WTC11 (cell line): ENCODE data around the gene BANK1. TPM values are rescaled to one million over a fixed set of nuclear protein-coding genes. Genes with fewer than 3 reads are reported as not detected.
"Not testable (repeated sequence)": the region's sequence is repeated elsewhere in the genome, so short reads cannot be mapped to it uniquely, and the experiment has no call there.

Experiments
- ATAC-seq: fragments of 200-7000 bp; cut with Tn5 transposase; 2 replicates; pipeline ENCODE4 v1.10.0; 2021; ENCODE audit warnings: mild to moderate bottlenecking, moderate library complexity
- CTCF ChIA-PET: fragments of 300-600 bp; sonication (Branson Sonifier 250); formaldehyde crosslinking; loops from one replicate; lab custom pipeline; 2021; ENCODE audit warnings: antibody characterized with exemption; lab: Charles Lee
- POLR2A ChIA-PET: fragments of 350-600 bp; sonication (Branson Sonifier 250); formaldehyde crosslinking; loops from one replicate; lab custom pipeline; 2021; ENCODE audit warnings: antibody characterized with exemption; lab: Charles Lee
- DNase-seq: peaks from one replicate; pipeline ENCODE4 v3.0.0; 2021; ENCODE audit warnings: low spot score
- H3K27ac Mint-ChIP-seq: 2 replicates; pipeline ENCODE4 v1.8.0; 2021; ENCODE audit warnings: mixed read lengths
- H3K27me3 Mint-ChIP-seq: 2 replicates; pipeline ENCODE4 v1.8.0; 2021; ENCODE audit warnings: low read depth, mild to moderate bottlenecking, moderate library complexity, mixed read lengths
- H3K36me3 Mint-ChIP-seq: 2 replicates; pipeline ENCODE4 v1.8.0; 2021; ENCODE audit warnings: mixed read lengths
- H3K4me1 Mint-ChIP-seq: 2 replicates; pipeline ENCODE4 v1.8.0; 2022; ENCODE audit warnings: mixed read lengths
- H3K4me3 Mint-ChIP-seq: 2 replicates; pipeline ENCODE4 v1.8.0; 2021; ENCODE audit warnings: mild to moderate bottlenecking, moderate library complexity, mixed read lengths
- H3K9me3 Mint-ChIP-seq: 2 replicates; pipeline ENCODE4 v1.8.0; 2021; ENCODE audit warnings: mixed read lengths
- CREB1 ChIP-seq: sonication (generic); formaldehyde crosslinking; IDR thresholded peaks from 2 replicates; pipeline ENCODE4 v1.8.0; 2023; ENCODE audit warnings: mild to moderate bottlenecking, missing genetic modification reagents
- EMX1 ChIP-seq: fragments of 250-450 bp; sonication (Bioruptor Pico); IDR thresholded peaks from 2 replicates; pipeline ENCODE4 v1.8.0; 2021; ENCODE audit warnings: mild to moderate bottlenecking
- FOXJ3 ChIP-seq: sonication (generic); formaldehyde crosslinking; IDR thresholded peaks from 2 replicates; pipeline ENCODE4 v1.9.0; 2021; ENCODE audit warnings: missing genetic modification reagents, mild to moderate bottlenecking, borderline replicate concordance
- GRHL2 ChIP-seq: fragments of 250-450 bp; sonication (Bioruptor Pico); IDR thresholded peaks from 2 replicates; pipeline ENCODE4 v1.8.0; 2022; ENCODE audit warnings: mild to moderate bottlenecking, moderate library complexity; ENCODE audit not compliant: insufficient replicate concordance, severe bottlenecking
- IRF2 ChIP-seq: sonication (generic); formaldehyde crosslinking; IDR thresholded peaks from 2 replicates; pipeline ENCODE4 v1.8.0; 2022; ENCODE audit warnings: low read depth, missing genetic modification reagents, borderline replicate concordance
- JUN ChIP-seq: sonication (generic); formaldehyde crosslinking; IDR thresholded peaks from 2 replicates; pipeline ENCODE4 v1.8.0; 2023; ENCODE audit warnings: mild to moderate bottlenecking, missing genetic modification reagents
- KAT7 ChIP-seq: sonication (generic); formaldehyde crosslinking; IDR thresholded peaks from 2 replicates; pipeline ENCODE4 v1.8.1; 2023; ENCODE audit warnings: missing genetic modification reagents, mild to moderate bottlenecking, borderline replicate concordance
- NR2C2 ChIP-seq: sonication (generic); formaldehyde crosslinking; IDR thresholded peaks from 2 replicates; pipeline ENCODE4 v1.8.0; 2022; ENCODE audit warnings: mild to moderate bottlenecking, missing genetic modification reagents
- NR3C1 ChIP-seq: sonication (generic); formaldehyde crosslinking; conservative IDR thresholded peaks from 2 replicates; pipeline ENCODE4 v1.8.1; 2023; ENCODE audit warnings: low read depth, mild to moderate bottlenecking, missing genetic modification reagents
- ZNF416 ChIP-seq: fragments of 250-450 bp; sonication (Bioruptor Pico); IDR thresholded peaks from 2 replicates; pipeline ENCODE4 v1.9.0; 2021; ENCODE audit warnings: mild to moderate bottlenecking, inconsistent platforms
- total RNA-seq: library from RNA; stranded (reverse); gene quantifications from 3 replicates; pipeline ENCODE4 v1.2.3, GENCODE V29; 2021
- TF ChIP-seq, protein P1 (sequence below): fragments of 250-450 bp; sonication (Bioruptor Pico); IDR thresholded peaks from 2 replicates; pipeline ENCODE4 v1.9.0; 2021; ENCODE audit warnings: mild to moderate bottlenecking
- TF ChIP-seq, protein P2 (sequence below): sonication (generic); formaldehyde crosslinking; conservative IDR thresholded peaks from 2 replicates; pipeline ENCODE4 v1.8.1; 2023; ENCODE audit warnings: mild to moderate bottlenecking, low read depth, missing genetic modification reagents, moderate library complexity
- TF ChIP-seq, protein P3 (sequence below): sonication (generic); formaldehyde crosslinking; IDR thresholded peaks from 2 replicates; pipeline ENCODE4 v1.8.0; 2022; ENCODE audit warnings: mild to moderate bottlenecking, missing genetic modification reagents
- TF ChIP-seq, protein P4 (sequence below): sonication (generic); formaldehyde crosslinking; IDR thresholded peaks from 2 replicates; pipeline ENCODE4 v1.8.1; 2022; ENCODE audit warnings: low read depth, mild to moderate bottlenecking, moderate library complexity, missing genetic modification reagents, borderline replicate concordance
- TF ChIP-seq, protein P5 (sequence below): fragments of 250-450 bp; sonication (Bioruptor Pico); IDR thresholded peaks from 2 replicates; pipeline ENCODE4 v1.9.0; 2021; ENCODE audit warnings: moderate library complexity, mild to moderate bottlenecking, inconsistent platforms, borderline replicate concordance

The BANK1 gene
- total RNA-seq, 1 experiment from 2014 or later, result 0.68 TPM

DNA sequence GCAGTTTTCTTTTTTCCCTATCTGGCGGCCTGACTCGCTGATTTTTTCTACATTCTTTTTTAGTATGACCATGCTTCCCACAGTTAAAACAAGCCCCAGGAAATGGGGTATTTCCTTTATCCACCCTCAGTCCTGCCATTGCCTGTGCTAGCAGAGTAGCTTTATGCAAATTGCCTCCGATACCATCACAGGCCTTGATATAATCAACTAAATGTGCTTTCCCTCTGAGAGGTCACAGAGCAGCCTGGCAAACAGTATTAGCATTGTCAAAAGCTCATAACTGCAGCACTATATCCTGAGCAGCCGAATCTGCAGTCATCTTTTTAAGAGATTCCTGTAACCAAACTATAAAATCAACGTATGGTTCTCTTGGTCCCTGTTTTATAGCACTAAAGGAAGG is 115.0 kb downstream of the BANK1 start:
- peaks cover 32% of the 10 kb centered on the region for H3K36me3 Mint-ChIP-seq
- H3K4me1 Mint-ChIP-seq, CTCF ChIA-PET, H3K4me3 Mint-ChIP-seq, DNase-seq, ATAC-seq, H3K27me3 Mint-ChIP-seq, H3K27ac Mint-ChIP-seq, POLR2A ChIA-PET: not testable (repeated sequence)
- peaks cover 39% of the 10 kb centered on the region for H3K9me3 Mint-ChIP-seq

DNA sequence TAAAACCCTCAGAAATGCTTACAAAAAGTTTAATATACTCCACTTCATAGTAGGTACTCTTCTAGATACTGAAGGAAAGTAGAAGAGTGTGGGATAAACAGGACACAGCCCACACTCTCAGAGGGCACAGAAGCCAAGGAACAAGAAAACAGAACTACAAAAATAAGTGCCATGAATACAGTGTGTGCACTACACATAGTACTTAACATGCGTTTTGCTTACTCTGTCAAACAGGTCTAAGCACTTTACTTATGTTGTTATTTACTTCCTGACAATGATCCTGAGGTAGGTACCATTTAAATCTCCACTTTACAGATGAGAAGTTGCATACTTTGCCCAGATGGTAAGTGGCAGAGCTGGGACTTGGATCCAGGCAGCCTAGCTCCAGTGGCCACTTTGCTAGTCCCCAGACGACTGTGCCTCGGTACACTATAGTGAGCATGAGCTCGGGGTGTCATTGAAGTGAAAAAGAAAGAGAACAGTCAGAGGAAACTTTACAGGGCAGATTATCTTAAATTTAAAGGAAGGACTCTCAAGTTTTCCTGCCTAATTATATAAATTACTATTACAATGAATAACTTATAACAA is 120.3 kb downstream of the BANK1 start:
- TF ChIP-seq, protein P1, sequence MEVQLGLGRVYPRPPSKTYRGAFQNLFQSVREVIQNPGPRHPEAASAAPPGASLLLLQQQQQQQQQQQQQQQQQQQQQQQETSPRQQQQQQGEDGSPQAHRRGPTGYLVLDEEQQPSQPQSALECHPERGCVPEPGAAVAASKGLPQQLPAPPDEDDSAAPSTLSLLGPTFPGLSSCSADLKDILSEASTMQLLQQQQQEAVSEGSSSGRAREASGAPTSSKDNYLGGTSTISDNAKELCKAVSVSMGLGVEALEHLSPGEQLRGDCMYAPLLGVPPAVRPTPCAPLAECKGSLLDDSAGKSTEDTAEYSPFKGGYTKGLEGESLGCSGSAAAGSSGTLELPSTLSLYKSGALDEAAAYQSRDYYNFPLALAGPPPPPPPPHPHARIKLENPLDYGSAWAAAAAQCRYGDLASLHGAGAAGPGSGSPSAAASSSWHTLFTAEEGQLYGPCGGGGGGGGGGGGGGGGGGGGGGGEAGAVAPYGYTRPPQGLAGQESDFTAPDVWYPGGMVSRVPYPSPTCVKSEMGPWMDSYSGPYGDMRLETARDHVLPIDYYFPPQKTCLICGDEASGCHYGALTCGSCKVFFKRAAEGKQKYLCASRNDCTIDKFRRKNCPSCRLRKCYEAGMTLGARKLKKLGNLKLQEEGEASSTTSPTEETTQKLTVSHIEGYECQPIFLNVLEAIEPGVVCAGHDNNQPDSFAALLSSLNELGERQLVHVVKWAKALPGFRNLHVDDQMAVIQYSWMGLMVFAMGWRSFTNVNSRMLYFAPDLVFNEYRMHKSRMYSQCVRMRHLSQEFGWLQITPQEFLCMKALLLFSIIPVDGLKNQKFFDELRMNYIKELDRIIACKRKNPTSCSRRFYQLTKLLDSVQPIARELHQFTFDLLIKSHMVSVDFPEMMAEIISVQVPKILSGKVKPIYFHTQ (CRISPR knock-in tag), result no peak
- no peak for TF ChIP-seq GRHL2 (CRISPR knock-in tag)
- TF ChIP-seq, protein P2, sequence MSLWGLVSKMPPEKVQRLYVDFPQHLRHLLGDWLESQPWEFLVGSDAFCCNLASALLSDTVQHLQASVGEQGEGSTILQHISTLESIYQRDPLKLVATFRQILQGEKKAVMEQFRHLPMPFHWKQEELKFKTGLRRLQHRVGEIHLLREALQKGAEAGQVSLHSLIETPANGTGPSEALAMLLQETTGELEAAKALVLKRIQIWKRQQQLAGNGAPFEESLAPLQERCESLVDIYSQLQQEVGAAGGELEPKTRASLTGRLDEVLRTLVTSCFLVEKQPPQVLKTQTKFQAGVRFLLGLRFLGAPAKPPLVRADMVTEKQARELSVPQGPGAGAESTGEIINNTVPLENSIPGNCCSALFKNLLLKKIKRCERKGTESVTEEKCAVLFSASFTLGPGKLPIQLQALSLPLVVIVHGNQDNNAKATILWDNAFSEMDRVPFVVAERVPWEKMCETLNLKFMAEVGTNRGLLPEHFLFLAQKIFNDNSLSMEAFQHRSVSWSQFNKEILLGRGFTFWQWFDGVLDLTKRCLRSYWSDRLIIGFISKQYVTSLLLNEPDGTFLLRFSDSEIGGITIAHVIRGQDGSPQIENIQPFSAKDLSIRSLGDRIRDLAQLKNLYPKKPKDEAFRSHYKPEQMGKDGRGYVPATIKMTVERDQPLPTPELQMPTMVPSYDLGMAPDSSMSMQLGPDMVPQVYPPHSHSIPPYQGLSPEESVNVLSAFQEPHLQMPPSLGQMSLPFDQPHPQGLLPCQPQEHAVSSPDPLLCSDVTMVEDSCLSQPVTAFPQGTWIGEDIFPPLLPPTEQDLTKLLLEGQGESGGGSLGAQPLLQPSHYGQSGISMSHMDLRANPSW (CRISPR knock-in tag), result no peak
- TF ChIP-seq JUN (CRISPR knock-in tag), result no peak
- TF ChIP-seq, protein P3, sequence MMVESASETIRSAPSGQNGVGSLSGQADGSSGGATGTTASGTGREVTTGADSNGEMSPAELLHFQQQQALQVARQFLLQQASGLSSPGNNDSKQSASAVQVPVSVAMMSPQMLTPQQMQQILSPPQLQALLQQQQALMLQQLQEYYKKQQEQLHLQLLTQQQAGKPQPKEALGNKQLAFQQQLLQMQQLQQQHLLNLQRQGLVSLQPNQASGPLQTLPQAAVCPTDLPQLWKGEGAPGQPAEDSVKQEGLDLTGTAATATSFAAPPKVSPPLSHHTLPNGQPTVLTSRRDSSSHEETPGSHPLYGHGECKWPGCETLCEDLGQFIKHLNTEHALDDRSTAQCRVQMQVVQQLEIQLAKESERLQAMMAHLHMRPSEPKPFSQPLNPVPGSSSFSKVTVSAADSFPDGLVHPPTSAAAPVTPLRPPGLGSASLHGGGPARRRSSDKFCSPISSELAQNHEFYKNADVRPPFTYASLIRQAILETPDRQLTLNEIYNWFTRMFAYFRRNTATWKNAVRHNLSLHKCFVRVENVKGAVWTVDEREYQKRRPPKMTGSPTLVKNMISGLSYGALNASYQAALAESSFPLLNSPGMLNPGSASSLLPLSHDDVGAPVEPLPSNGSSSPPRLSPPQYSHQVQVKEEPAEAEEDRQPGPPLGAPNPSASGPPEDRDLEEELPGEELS (CRISPR knock-in tag), result no peak
- TF ChIP-seq, protein P4, sequence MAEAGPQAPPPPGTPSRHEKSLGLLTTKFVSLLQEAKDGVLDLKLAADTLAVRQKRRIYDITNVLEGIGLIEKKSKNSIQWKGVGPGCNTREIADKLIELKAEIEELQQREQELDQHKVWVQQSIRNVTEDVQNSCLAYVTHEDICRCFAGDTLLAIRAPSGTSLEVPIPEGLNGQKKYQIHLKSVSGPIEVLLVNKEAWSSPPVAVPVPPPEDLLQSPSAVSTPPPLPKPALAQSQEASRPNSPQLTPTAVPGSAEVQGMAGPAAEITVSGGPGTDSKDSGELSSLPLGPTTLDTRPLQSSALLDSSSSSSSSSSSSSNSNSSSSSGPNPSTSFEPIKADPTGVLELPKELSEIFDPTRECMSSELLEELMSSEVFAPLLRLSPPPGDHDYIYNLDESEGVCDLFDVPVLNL, result no peak
- TF ChIP-seq KAT7 (CRISPR knock-in tag), result no peak
- no peak for TF ChIP-seq NR3C1 (CRISPR knock-in tag)
- no peak for TF ChIP-seq EMX1
- TF ChIP-seq NR2C2 (CRISPR knock-in tag), result no peak
- TF ChIP-seq CREB1, result no peak
- TF ChIP-seq FOXJ3 (CRISPR knock-in tag), result no peak
- TF ChIP-seq, protein P5, sequence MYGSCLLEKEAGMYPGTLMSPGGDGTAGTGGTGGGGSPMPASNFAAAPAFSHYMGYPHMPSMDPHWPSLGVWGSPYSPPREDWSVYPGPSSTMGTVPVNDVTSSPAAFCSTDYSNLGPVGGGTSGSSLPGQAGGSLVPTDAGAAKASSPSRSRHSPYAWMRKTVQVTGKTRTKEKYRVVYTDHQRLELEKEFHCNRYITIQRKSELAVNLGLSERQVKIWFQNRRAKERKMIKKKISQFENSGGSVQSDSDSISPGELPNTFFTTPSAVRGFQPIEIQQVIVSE (CRISPR knock-in tag), result no peak
- TF ChIP-seq ZNF416, result no peak
- TF ChIP-seq IRF2, result no peak
- ATAC-seq, result no peak
- Mint-ChIP-seq H3K9me3 (peaks cover 35% of the 10 kb centered on the region), H3K27me3 (no peaks in the 10 kb centered on the region), H3K27ac (no peak overlapping the region), H3K4me1 (peaks cover under 1% of the 10 kb centered on the region; the same call in 1 of the 2 replicates), H3K4me3 (no peak overlapping the region), H3K36me3 (peaks cover 28% of the 10 kb centered on the region)
- no peak for DNase-seq
- CTCF ChIA-PET, result no interaction called here
- POLR2A ChIA-PET, result no interaction called here
